ENCODE data around the gene NPTXR. TPM values are rescaled to one million over a fixed set of nuclear protein-coding genes. Genes with fewer than 3 reads are reported as not detected.

NPTXR gene
- total RNA-seq, 1 donor from 2014 or later, result 0.62 TPM

GRCh38 chr22:38788021-38788816 is 55.6 kb downstream of the NPTXR start:
- no peak for TF ChIP-seq CTCF (IDR thresholded peaks at IDR 0.05; ENCODE audit: unreplicated experiment)
- Mint-ChIP-seq H3K36me3 (ENCODE audit: low read depth, unreplicated experiment) (no peaks in the 10 kb centered on the region), H3K27me3 (ENCODE audit: unreplicated experiment) (no peaks in the 10 kb centered on the region), H3K9me3 (ENCODE audit: unreplicated experiment) (no peaks in the 10 kb centered on the region), H3K4me1 (ENCODE audit: unreplicated experiment) (peaks cover 3% of the 10 kb centered on the region), H3K4me3 (ENCODE audit: unreplicated experiment) (no peak overlapping the region), H3K27ac (ENCODE audit: unreplicated experiment) (no peak overlapping the region)
- DNase-seq (ENCODE audit: low spot score), result no peak

GRCh38 chr22:38786631-38787030 is 57.2 kb downstream of the NPTXR start:
- Mint-ChIP-seq H3K27me3 (ENCODE audit: unreplicated experiment) (peaks cover 2% of the 10 kb centered on the region), H3K4me1 (ENCODE audit: unreplicated experiment) (no peaks in the 10 kb centered on the region), H3K27ac (ENCODE audit: unreplicated experiment) (no peak overlapping the region), H3K9me3 (ENCODE audit: unreplicated experiment) (no peaks in the 10 kb centered on the region), H3K4me3 (ENCODE audit: unreplicated experiment) (no peak overlapping the region), H3K36me3 (ENCODE audit: low read depth, unreplicated experiment) (peaks cover 7% of the 10 kb centered on the region)
- TF ChIP-seq CTCF (IDR thresholded peaks at IDR 0.05; ENCODE audit: unreplicated experiment), result no peak
- DNase-seq (ENCODE audit: low spot score), result no peak

GRCh38 chr22:38784856-38785255 is 59.0 kb downstream of the NPTXR start:
- Mint-ChIP-seq H3K4me1 (ENCODE audit: unreplicated experiment) (no peaks in the 10 kb centered on the region), H3K9me3 (ENCODE audit: unreplicated experiment) (no peaks in the 10 kb centered on the region), H3K4me3 (ENCODE audit: unreplicated experiment) (no peak overlapping the region), H3K27ac (ENCODE audit: unreplicated experiment) (no peak overlapping the region), H3K36me3 (ENCODE audit: low read depth, unreplicated experiment) (peaks cover 18% of the 10 kb centered on the region), H3K27me3 (ENCODE audit: unreplicated experiment) (peaks cover 9% of the 10 kb centered on the region)
- DNase-seq (ENCODE audit: low spot score), result no peak
- TF ChIP-seq CTCF (IDR thresholded peaks at IDR 0.05; ENCODE audit: unreplicated experiment), result no peak

GRCh38 chr22:38784035-38784434 is 59.8 kb downstream of the NPTXR start:
- Mint-ChIP-seq H3K27ac (ENCODE audit: unreplicated experiment) (no peak overlapping the region), H3K27me3 (ENCODE audit: unreplicated experiment) (peaks cover 9% of the 10 kb centered on the region), H3K4me1 (ENCODE audit: unreplicated experiment) (no peaks in the 10 kb centered on the region)

More at GRCh38 chr22:38784035-38784434, 59.8 kb downstream of the NPTXR start:
- no peak for TF ChIP-seq CTCF (IDR thresholded peaks at IDR 0.05; ENCODE audit: unreplicated experiment)
- no peak for DNase-seq (ENCODE audit: low spot score)
- Mint-ChIP-seq H3K9me3 (ENCODE audit: unreplicated experiment) (no peaks in the 10 kb centered on the region), H3K36me3 (ENCODE audit: low read depth, unreplicated experiment) (peaks cover 19% of the 10 kb centered on the region), H3K4me3 (ENCODE audit: unreplicated experiment) (no peak overlapping the region)

All from endothelial cell (in vitro differentiated cells).